GM19025 (cell line): ENCODE measurements around the gene ECE1.

Source experiments
- ATAC-seq: cut with Tn5 transposase; IDR thresholded peaks from one replicate; pipeline ENCODE4 v1.9.1; 2021; ENCODE audit warnings: mild to moderate bottlenecking, low read depth, moderate library complexity; ENCODE audit not compliant: unreplicated experiment

The ECE1 gene

GRCh38 chr1:21325731-21326387 lies 35.6 kb upstream of the ECE1 start:
- no peak for ATAC-seq

GRCh38 chr1:21325231-21325718 lies 35.0 kb upstream of the ECE1 start:
- ATAC-seq: no peak

GRCh38 chr1:21324368-21325141 lies 34.3 kb upstream of the ECE1 start:
- ATAC-seq: no peak

GRCh38 chr1:21323091-21323490 lies 32.8 kb upstream of the ECE1 start:
- ATAC-seq: no peak

- ATAC-seq: no peak
Measured at GRCh38 chr1:21322681-21323016, 32.4 kb upstream of the ECE1 start.

- no peak for ATAC-seq
Measured at GRCh38 chr1:21321963-21322680, 31.9 kb upstream of the ECE1 start.

- no peak for ATAC-seq
Measured at GRCh38 chr1:21320410-21321108, 30.3 kb upstream of the ECE1 start.

GRCh38 chr1:21319447-21320407 lies 29.5 kb upstream of the ECE1 start:
- ATAC-seq: no peak

DNA sequence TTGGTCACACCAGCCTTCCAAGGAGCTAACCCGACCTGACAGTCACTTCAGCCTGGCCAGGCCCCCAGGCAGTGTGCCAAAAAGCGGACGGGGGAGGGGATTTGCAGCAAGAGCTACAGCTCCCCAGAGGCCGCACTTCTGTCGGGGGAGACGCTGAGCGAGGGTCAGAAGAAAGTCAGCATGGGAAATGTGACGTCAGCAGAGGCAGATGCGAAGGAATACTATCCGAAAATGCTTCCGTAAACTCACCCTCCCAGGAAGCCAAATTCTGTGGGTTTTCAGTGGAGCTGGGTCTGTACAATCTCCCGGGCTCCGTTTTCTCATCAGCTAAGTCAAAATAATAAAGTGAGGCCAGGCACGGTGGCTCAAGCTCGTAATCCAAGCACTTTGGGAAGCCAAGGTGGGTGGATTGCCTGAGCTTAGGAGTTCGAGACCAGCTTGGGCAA lies 28.5 kb upstream of the ECE1 start:
- ATAC-seq: no peak

- no peak for ATAC-seq
Measured at GRCh38 chr1:21318057-21318713, 27.9 kb upstream of the ECE1 start.

GRCh38 chr1:21317690-21318043 lies 27.4 kb upstream of the ECE1 start:
- no peak for ATAC-seq

DNA sequence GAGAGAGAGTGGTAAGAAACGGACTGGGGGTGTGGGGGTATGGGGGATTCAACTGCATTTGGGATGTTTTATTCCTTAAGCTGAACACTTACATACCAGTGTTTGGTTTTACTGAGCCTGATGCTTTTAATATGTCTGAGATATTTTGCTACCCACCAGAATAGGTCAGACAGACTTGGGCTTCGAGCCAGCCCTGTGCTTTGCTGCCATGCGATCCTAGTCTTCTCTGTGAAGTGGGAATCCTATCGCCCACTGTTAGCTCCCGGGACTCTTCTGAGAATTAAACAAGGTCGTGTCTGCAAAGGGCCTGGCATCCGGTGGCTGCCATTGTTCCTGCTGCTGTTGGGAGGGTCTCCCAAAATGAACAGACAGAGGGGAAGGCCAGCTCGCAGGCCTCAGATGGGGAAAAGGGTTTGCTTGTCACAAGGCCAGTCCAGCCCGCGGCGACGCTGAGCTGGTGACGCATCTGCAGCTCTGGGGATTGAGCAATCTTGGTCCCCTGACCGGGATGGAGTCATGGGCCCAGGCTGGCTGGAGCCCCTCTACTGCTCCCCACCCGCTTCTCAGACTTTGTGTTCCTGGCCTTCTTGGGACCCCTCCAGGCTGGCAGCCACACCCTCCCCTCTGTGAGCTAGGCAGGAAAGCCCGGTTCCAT lies 26.9 kb upstream of the ECE1 start:
- no peak for ATAC-seq

DNA sequence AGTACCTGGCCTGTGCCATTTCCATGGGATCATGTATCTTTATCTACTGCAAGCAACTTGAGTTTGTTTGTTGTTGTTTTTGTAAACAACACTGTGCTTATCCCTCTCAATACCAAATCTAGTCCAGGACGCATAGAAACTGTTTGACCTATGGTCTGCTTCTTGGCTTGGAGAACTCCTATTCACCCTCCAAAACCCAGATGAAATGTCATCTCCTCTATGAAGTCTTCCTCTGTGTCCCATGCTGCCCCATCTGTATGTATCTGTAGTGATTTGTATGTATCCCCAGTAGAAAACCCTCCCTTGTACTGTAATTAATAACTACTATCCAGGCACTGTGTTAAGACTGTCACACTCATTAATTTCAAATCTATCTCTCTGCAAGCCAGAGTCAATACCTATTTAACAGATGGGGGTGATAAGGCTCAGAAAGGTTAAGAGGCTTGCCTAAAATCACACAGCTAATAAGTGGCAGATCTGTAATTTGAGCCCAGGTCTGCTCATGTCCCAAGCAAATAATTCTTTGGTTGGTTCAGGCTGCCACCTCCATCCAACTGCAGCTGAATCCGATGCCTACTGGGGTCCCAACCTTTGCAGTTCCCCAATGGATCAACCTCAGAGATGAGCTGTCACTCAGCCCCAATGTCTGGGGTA lies 24.6 kb upstream of the ECE1 start:
- ATAC-seq: no peak

GRCh38 chr1:21313886-21314721 lies 23.8 kb upstream of the ECE1 start:
- ATAC-seq: no peak

DNA sequence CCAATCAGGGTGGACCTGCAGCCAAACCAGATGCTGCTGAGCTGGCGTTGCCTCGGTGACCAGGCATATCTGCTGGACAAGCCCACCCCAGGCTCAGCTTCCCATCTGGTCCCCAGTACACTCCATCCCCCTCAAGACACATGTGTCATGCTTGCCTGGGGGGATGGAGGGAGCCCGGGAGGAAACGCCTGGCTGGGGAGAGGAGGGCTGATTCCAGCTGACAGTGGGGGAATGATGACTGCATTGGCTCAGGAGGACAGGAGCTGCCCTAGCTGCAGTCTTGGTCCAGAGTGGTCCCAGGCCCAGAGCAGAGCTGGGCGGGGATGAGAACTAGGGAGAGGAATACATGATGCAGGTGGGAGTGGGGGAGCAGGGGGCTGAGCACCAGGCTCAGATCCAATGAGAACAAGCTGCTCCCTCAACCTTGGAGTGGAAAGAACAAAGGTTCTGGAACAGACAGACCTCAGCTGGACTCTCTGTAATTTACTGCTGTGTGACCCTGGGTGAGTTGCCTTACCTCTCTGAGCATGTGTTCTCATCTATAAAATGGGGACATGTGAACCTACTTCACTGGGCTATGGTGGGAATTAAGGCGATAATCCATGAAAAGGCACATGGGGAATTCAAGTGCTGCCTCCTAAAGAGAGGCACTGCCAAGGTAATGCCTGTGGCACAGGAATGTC lies 23.1 kb upstream of the ECE1 start:
- no peak for ATAC-seq

- ATAC-seq: no peak
Measured at GRCh38 chr1:21312407-21312992, 22.2 kb upstream of the ECE1 start.
